Fibroblast of the aortic adventitia (primary cell): ENCODE measurements around the gene VASP. TPM values are rescaled to one million over a fixed set of nuclear protein-coding genes. Genes with fewer than 3 reads are reported as not detected.

Source experiments
- DNase-seq: peaks from one replicate; pipeline ENCODE4 v3.0.0-alpha.2; 2010; ENCODE audit warnings: low read depth
- H3K4me3 ChIP-seq: 2 replicates; pipeline ENCODE4 v1.5.1; 2011; ENCODE audit warnings: low read depth, mild to moderate bottlenecking, control low read depth, low read length, moderate library complexity
- CTCF ChIP-seq: IDR thresholded peaks from 2 replicates; pipeline ENCODE4 v1.5.1; 2011; ENCODE audit warnings: mild to moderate bottlenecking, low read length, control low read depth, inconsistent platforms; ENCODE audit not compliant: insufficient read depth
- total RNA-seq: library from RNA; depleted of rRNA; stranded (reverse); fragments of >200 nt; gene quantifications from 2 replicates; pipeline ENCODE4 v1.2.3, GENCODE V29; 2012; ENCODE audit warnings: low replicate concordance

VASP gene
- total RNA-seq, 1 donor, result 33.3 TPM

GRCh38 chr19:45464852-45465441 lies 42.3 kb upstream of the VASP start:
- DNase-seq, result no peak
- no peak for TF ChIP-seq CTCF
- no peak overlapping the region for H3K4me3 ChIP-seq

GRCh38 chr19:45467115-45467455 lies 40.2 kb upstream of the VASP start:
- peak overlapping the region; percentile 75 for H3K4me3 ChIP-seq
- peak; percentile 20 for DNase-seq

GRCh38 chr19:45467456-45468158 lies 39.7 kb upstream of the VASP start, which contains the start of gene FOSB:
FOSB (plus strand) TSS chr19:45467996; CDS start chr19:45468587, 591 bp downstream.
- peak; percentile 96 for DNase-seq
- H3K4me3 ChIP-seq, result peak within 1 kb of the TSS; percentile 90
- peak; percentile 5 for TF ChIP-seq CTCF

More at GRCh38 chr19:45467115-45467455, 40.2 kb upstream of the VASP start:
- no peak for TF ChIP-seq CTCF

- H3K4me3 ChIP-seq, result peak overlapping the region; percentile 90
- DNase-seq, result no peak
- TF ChIP-seq CTCF, result peak; percentile 12
These were observed 39.1 kb upstream of the VASP start for GRCh38 chr19:45468159-45468651.

GRCh38 chr19:45468803-45469131 lies 38.5 kb upstream of the VASP start:
- TF ChIP-seq CTCF, result no peak
- no peak for DNase-seq

GRCh38 chr19:45469132-45469944 lies 37.9 kb upstream of the VASP start:
- peak; percentile 92 for DNase-seq
- peak overlapping the region; percentile 90 for H3K4me3 ChIP-seq
- no peak for TF ChIP-seq CTCF

More at GRCh38 chr19:45468803-45469131, 38.5 kb upstream of the VASP start:
- peak overlapping the region; percentile 90 for H3K4me3 ChIP-seq
